Lower leg skin (tissue), 3 donors: Measurements from ENCODE around the gene REV3L.

ENCODE experiments used
- CTCF ChIP-seq, 3 donors: fragments of 450-650 bp; IDR thresholded peaks; one replicate each; pipeline ENCODE4 v1.5.1; 2016; ENCODE audit warnings: antibody characterized with exemption in 3 of 3, mild to moderate bottlenecking in 3 of 3, moderate library complexity in 2 of 3
- POLR2A ChIP-seq, 2 donors: fragments of 450-650 bp; IDR thresholded peaks; one replicate each; pipeline ENCODE4 v1.6.1; 2016 to 2017; ENCODE audit warnings: antibody characterized with exemption in 2 of 2, mild to moderate bottlenecking in 1 of 2, moderate library complexity in 1 of 2

GRCh38 chr6:111418971-111419693, 63.9 kb downstream of the REV3L start:
- TF ChIP-seq CTCF (IDR thresholded peaks at IDR 0.05): no peak
- no peak for TF ChIP-seq POLR2A (IDR thresholded peaks at IDR 0.05)
